SJSA1 (cell line): ENCODE data around the gene TAAR8. TPM values are rescaled to one million over a fixed set of nuclear protein-coding genes. Genes with fewer than 3 reads are reported as not detected.

ENCODE experiments used
- total RNA-seq: library from RNA; depleted of rRNA; stranded (reverse); fragments of >200 nt; shearing (Covaris generic); gene quantifications from 2 replicates; pipeline ENCODE4 v1.2.3, GENCODE V29; 2014; rRNA removed

Gene TAAR8
- total RNA-seq, 1 experiment from 2014 or later: not detected

Other genes with a start within 250 kb of the TAAR8 start
- gene MOXD1, start 151.2 kb upstream of the TAAR8 start, total RNA-seq: 24.8 and 37.3 TPM in 2 replicates
- 28.2 and 33.1 TPM in 2 replicates for gene STX7, start 39.6 kb upstream of the TAAR8 start, total RNA-seq
- not detected in 2 replicates for gene TAAR9, start 14.4 kb upstream of the TAAR8 start, total RNA-seq
- gene TAAR6, start 17.6 kb downstream of the TAAR8 start, total RNA-seq: not detected in 2 replicates
- not detected in 2 replicates for gene TAAR5, start 37.1 kb downstream of the TAAR8 start, total RNA-seq
- not detected in 2 replicates for gene TAAR2, start 71.6 kb downstream of the TAAR8 start, total RNA-seq
- not detected in 2 replicates for gene TAAR1, start 106.5 kb downstream of the TAAR8 start, total RNA-seq
- gene VNN1, start 161.4 kb downstream of the TAAR8 start, total RNA-seq: not detected in 2 replicates
- gene VNN2, start 205.2 kb downstream of the TAAR8 start, total RNA-seq: 0.38 and 1.00 TPM in 2 replicates
- gene SLC18B1, start 246.0 kb downstream of the TAAR8 start, total RNA-seq: 4.2 and 4.3 TPM in 2 replicates